ENCODE data around the gene CSMD2. TPM values are rescaled to one million over a fixed set of nuclear protein-coding genes. Genes with fewer than 3 reads are reported as not detected.

The CSMD2 gene
- total RNA-seq, 4 donors from 2014 or later, result 8.6 TPM; not detected in 3

DNA sequence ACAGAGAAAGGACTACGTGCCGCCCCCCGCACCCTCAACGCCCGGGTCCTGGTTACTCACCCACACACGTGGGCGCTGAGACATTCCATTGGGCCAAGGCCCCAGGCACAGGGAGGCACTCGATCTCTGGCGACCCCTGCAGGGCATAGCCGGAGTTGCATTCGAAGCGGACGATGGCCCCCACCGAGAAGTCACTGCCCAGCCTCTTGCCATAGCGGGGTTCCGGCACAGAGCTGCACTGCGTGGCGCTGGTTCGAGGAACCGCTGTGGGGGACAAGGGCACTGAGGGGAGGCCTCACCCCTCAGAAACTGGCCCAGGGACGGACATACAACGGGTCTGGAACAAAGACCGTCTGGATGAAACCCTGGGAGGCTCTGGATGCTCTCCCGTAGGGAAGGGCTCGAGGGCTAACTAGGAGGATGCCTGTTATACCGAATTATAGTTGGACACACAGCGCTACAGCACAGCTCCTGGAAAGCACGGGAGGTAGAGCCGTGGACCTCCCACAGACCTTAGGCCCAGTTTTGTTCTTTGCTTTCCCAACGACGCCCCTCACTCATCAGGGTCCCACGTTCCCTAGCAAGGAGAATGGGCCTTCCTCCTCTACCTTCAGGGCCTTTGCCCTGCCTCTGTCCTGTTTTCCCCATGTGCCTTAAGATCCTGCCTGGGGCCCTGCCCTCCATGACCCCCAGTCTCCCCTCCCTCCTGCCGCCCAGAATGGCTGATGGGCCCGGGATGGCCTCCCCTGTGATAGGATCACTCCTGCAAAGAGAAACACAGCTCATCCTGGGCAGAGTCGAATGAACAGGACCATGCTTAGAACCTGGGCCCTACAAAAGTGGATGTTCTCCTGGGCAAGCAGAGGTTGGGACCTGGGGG, 539.8 kb downstream of the CSMD2 start:
- no peaks in the 10 kb centered on the region for H3K4me1 ChIP-seq
- no peak overlapping the region for H3K27ac ChIP-seq
- H3K4me3 ChIP-seq, result no peak overlapping the region
- no peak for TF ChIP-seq POLR2A (IDR thresholded peaks at IDR 0.05)
- TF ChIP-seq, protein P1, sequence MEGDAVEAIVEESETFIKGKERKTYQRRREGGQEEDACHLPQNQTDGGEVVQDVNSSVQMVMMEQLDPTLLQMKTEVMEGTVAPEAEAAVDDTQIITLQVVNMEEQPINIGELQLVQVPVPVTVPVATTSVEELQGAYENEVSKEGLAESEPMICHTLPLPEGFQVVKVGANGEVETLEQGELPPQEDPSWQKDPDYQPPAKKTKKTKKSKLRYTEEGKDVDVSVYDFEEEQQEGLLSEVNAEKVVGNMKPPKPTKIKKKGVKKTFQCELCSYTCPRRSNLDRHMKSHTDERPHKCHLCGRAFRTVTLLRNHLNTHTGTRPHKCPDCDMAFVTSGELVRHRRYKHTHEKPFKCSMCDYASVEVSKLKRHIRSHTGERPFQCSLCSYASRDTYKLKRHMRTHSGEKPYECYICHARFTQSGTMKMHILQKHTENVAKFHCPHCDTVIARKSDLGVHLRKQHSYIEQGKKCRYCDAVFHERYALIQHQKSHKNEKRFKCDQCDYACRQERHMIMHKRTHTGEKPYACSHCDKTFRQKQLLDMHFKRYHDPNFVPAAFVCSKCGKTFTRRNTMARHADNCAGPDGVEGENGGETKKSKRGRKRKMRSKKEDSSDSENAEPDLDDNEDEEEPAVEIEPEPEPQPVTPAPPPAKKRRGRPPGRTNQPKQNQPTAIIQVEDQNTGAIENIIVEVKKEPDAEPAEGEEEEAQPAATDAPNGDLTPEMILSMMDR (IDR thresholded peaks at IDR 0.05), result no peak
- H3K9me3 ChIP-seq, result no peaks in the 10 kb centered on the region
- intact Hi-C loops (cut with DNase I; ENCODE audit: low total_unique reads), result no loop called here
- H3K36me3 ChIP-seq, result no peaks in the 10 kb centered on the region
- no peaks in the 10 kb centered on the region for H3K27me3 ChIP-seq
- DNase-seq, result no peak

DNA sequence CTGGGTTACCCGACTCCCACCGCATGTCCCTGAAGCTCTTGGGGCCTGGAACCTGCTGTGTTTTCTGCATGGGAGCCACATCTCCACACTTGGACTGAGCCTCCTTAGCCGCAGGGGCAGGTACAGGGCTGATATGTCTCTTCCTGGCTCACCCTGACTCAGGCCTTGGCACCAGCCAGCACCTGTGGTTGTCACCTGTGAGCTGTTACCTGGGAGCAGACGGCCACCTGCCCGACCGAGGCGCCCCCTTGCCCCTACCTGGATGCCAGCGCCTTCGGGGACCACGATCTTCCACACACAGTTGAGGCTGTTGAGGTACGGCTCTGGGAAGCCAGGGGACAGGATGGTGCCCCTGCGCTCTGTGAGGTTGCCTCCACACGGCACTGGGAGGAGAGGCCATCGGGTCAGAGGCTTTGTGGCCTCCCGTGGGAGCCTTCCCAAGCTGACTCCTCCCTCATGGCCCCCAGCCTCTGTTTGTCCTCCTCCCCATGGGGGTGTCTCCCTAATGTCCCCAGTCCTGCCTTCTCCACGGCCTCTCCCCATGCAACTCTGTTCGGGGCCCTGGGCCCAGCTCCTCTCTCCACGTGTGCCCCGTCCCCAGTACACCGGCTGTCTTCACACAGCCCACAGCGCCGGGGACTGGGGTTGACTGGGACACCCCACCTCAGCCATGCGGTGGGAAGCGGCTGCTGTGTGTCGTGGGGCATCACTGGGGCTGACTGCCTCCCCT, 540.6 kb downstream of the CSMD2 start:
- DNase-seq, result no peak
- TF ChIP-seq POLR2A (IDR thresholded peaks at IDR 0.05), result no peak
- TF ChIP-seq, protein P1 (IDR thresholded peaks at IDR 0.05), result no peak

DNA sequence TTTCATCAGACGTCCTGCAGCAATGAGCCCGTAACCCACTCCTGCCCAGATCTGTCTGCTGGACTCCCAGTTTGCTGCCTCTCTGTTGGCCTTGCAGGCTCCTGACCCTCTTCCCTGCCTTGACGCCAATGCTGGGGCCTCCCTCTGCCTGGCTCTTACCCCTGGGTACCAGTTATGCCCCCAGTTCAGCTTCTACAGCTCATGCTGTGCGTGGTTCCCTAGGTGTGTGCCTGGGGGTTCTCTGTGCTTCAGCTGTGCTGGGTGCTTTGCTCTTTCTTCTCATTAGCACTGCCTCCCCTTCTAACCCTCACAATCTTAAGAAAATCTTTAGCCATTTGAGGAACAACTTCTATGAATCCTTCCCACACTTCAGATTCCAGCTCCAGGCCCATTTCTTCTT, 541.2 kb downstream of the CSMD2 start:
- H3K4me3 ChIP-seq, result no peak overlapping the region

More for the DNA sequence above, 540.6 kb downstream of the CSMD2 start:
- no peak overlapping the region for H3K27ac ChIP-seq
- no peaks in the 10 kb centered on the region for H3K9me3 ChIP-seq
- H3K4me3 ChIP-seq, result no peak overlapping the region
- no peaks in the 10 kb centered on the region for H3K4me1 ChIP-seq
- intact Hi-C loops (cut with DNase I; ENCODE audit: low total_unique reads), result no loop called here
- H3K27me3 ChIP-seq, result no peaks in the 10 kb centered on the region
- H3K36me3 ChIP-seq, result no peaks in the 10 kb centered on the region

DNA sequence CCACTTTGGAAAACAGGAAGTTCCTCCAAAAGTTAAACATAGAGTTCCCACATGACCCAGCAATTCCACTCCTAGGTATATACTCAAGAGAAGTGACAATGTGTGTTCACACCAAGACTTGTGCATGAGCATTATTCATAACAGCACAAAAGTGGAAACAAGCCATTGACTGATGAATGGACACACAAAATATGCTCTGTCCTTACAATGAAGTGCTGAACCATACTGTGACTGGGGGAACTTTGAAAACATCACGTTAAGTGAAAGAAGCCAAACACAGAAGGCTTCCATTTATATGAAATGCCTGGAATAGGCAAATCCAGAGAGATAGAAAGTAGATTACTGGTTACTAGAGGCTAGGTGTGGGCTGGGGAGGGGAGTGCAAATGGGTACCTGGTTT, 542.3 kb downstream of the CSMD2 start:
- no peak overlapping the region for H3K27ac ChIP-seq
- DNase-seq, result no peak

More for the DNA sequence above, 541.2 kb downstream of the CSMD2 start:
- H3K36me3 ChIP-seq, result no peaks in the 10 kb centered on the region
- H3K27ac ChIP-seq, result no peak overlapping the region
- H3K4me1 ChIP-seq, result no peaks in the 10 kb centered on the region
- intact Hi-C loops (cut with DNase I; ENCODE audit: low total_unique reads), result no loop called here
- TF ChIP-seq POLR2A (IDR thresholded peaks at IDR 0.05), result no peak
- TF ChIP-seq, protein P1 (IDR thresholded peaks at IDR 0.05), result no peak
- no peak for DNase-seq
- no peaks in the 10 kb centered on the region for H3K27me3 ChIP-seq
- H3K9me3 ChIP-seq, result no peaks in the 10 kb centered on the region

More for the DNA sequence above, 542.3 kb downstream of the CSMD2 start:
- Histone ChIP-seq H3K4me3 (no peak overlapping the region), H3K9me3 (no peaks in the 10 kb centered on the region), H3K4me1 (no peaks in the 10 kb centered on the region), H3K36me3 (no peaks in the 10 kb centered on the region), H3K27me3 (no peaks in the 10 kb centered on the region)
- intact Hi-C loops (cut with DNase I; ENCODE audit: low total_unique reads), result no loop called here
- no peak for TF ChIP-seq POLR2A (IDR thresholded peaks at IDR 0.05)
- TF ChIP-seq, protein P1 (IDR thresholded peaks at IDR 0.05), result no peak
